CD4-positive, alpha-beta T cell treated with Interleukin-4 for 1 hour (primary cell): ENCODE measurements around the gene PI4KA.

Source experiments
- DNase-seq, 2 donors: peaks; one replicate each; pipeline ENCODE4 v3.0.0-alpha.2; 2020 to 2022

PI4KA gene

GRCh38 chr22:20792221-20792965 lies 66.2 kb downstream of the PI4KA start:
- no peak for DNase-seq

- no peak for DNase-seq
Measured at GRCh38 chr22:20788627-20789344, 69.8 kb downstream of the PI4KA start.

GRCh38 chr22:20787746-20788626 lies 70.6 kb downstream of the PI4KA start:
- DNase-seq, result no peak

GRCh38 chr22:20787223-20787622 lies 71.4 kb downstream of the PI4KA start:
- no peak for DNase-seq

GRCh38 chr22:20786536-20786979 lies 72.1 kb downstream of the PI4KA start:
- DNase-seq, result no peak

GRCh38 chr22:20786048-20786447 lies 72.6 kb downstream of the PI4KA start:
- DNase-seq, result no peak

- DNase-seq, result no peak
Measured at GRCh38 chr22:20785415-20785814, 73.2 kb downstream of the PI4KA start.

GRCh38 chr22:20783844-20784723 lies 74.5 kb downstream of the PI4KA start:
- peak; percentile 40 to 54 for DNase-seq

GRCh38 chr22:20783300-20783673 lies 75.3 kb downstream of the PI4KA start:
- no peak for DNase-seq

GRCh38 chr22:20782596-20783299 lies 75.9 kb downstream of the PI4KA start:
- DNase-seq, result no peak

- no peak for DNase-seq
Measured at GRCh38 chr22:20782083-20782482, 76.5 kb downstream of the PI4KA start.

GRCh38 chr22:20781272-20781990 lies 77.2 kb downstream of the PI4KA start:
- no peak for DNase-seq

- DNase-seq, result no peak
Measured at GRCh38 chr22:20779818-20780158, 78.8 kb downstream of the PI4KA start.

GRCh38 chr22:20779014-20779817 lies 79.4 kb downstream of the PI4KA start:
- no peak for DNase-seq

GRCh38 chr22:20777420-20778177 lies 81.0 kb downstream of the PI4KA start:
- DNase-seq, result no peak

GRCh38 chr22:20776624-20777405 lies 81.8 kb downstream of the PI4KA start:
- DNase-seq, result no peak

GRCh38 chr22:20775342-20775895 lies 83.2 kb downstream of the PI4KA start:
- no peak for DNase-seq

- no peak for DNase-seq
Measured at GRCh38 chr22:20774882-20775281, 83.7 kb downstream of the PI4KA start.
